Common myeloid progenitor, CD34-positive (primary cell): ENCODE measurements around the gene PNKD.

Experiments used
- CTCF ChIA-PET: fragments of 350-600 bp; sonication (Branson Sonifier 250); formaldehyde crosslinking; loops from one replicate; lab custom pipeline; 2021; ENCODE audit warnings: antibody characterized with exemption; lab: Charles Lee
- POLR2A ChIA-PET: fragments of 350-600 bp; sonication (Branson Sonifier 250); formaldehyde crosslinking; loops from one replicate; lab custom pipeline; 2021; ENCODE audit warnings: antibody characterized with exemption; lab: Charles Lee
- DNase-seq, 3 donors: peaks; one replicate each; pipeline versions ENCODE4 v3.0.0 to v3.0.0-alpha.2; 2013
- H3K27ac ChIP-seq, 2 experiments: 1 replicate in 1 of 2; 2 replicates in 1 of 2; pipeline ENCODE4 v1.7.0; 2013; ENCODE audit warnings: inconsistent platforms in 2 of 2, low read length in 2 of 2, mild to moderate bottlenecking in 2 of 2, low read depth in 1 of 2, moderate library complexity in 1 of 2; ENCODE audit not compliant: severe bottlenecking in 2 of 2, insufficient read depth in 1 of 2, poor library complexity in 1 of 2
- H3K27me3 ChIP-seq, 5 experiments: replicated peaks in 2 of 5; 1 replicate in 3 of 5; 2 replicates in 2 of 5; pipeline versions ENCODE4 v1.6.1 to v1.7.0; 2013; ENCODE audit warnings: low read length in 4 of 5, mild to moderate bottlenecking in 2 of 5, moderate library complexity in 2 of 5, inconsistent platforms in 1 of 5; ENCODE audit not compliant: insufficient read depth in 5 of 5, control insufficient read depth in 4 of 5
- H3K36me3 ChIP-seq, 4 experiments: 1 replicate in 2 of 4; 2 replicates in 2 of 4; pipeline versions ENCODE4 v1.6.1 to v1.7.0; 2013; ENCODE audit warnings: low read length in 3 of 4, control low read depth in 1 of 4, mild to moderate bottlenecking in 1 of 4; ENCODE audit not compliant: control insufficient read depth in 4 of 4, insufficient read depth in 4 of 4
- H3K4me1 ChIP-seq, 4 experiments: 1 replicate in 3 of 4; 2 replicates in 1 of 4; pipeline versions ENCODE4 v1.6.1 to v1.7.1; 2013; ENCODE audit warnings: low read length in 3 of 4, mild to moderate bottlenecking in 3 of 4, control low read depth in 1 of 4, inconsistent platforms in 1 of 4, moderate library complexity in 1 of 4; ENCODE audit not compliant: control insufficient read depth in 4 of 4, insufficient read depth in 4 of 4; ENCODE audit errors: control extremely low read depth in 1 of 4
- H3K4me3 ChIP-seq, 7 experiments: 1 replicate in 4 of 7; 2 replicates in 3 of 7; pipeline versions ENCODE4 v1.5.1 to v1.7.0; 2013; ENCODE audit warnings: mild to moderate bottlenecking in 7 of 7, low read length in 6 of 7, moderate library complexity in 6 of 7, inconsistent platforms in 2 of 7, low read depth in 2 of 7, control low read depth in 1 of 7; ENCODE audit not compliant: insufficient read depth in 4 of 7, control insufficient read depth in 1 of 7; ENCODE audit errors: extremely low read depth in 1 of 7
- H3K9me3 ChIP-seq, 5 experiments: 1 replicate in 4 of 5; 2 replicates in 1 of 5; pipeline versions ENCODE4 v1.6.1 to v1.7.1; 2013; ENCODE audit warnings: low read length in 4 of 5, mild to moderate bottlenecking in 2 of 5, inconsistent platforms in 1 of 5, low read depth in 1 of 5, moderate library complexity in 1 of 5; ENCODE audit not compliant: control insufficient read depth in 4 of 5, insufficient read depth in 2 of 5; ENCODE audit errors: control extremely low read depth in 1 of 5
- WGBS: methylation state at CpG from one replicate; pipeline ENCODE4 v1.1.5; 2013; ENCODE audit not compliant: insufficient coverage; 5-methylcytosine and 5-hydroxymethylcytosine counted together

Gene PNKD

GRCh38 chr2:218274586-218274985 lies 4.3 kb downstream of the PNKD start:
- Histone ChIP-seq H3K36me3 (peaks cover 8 to 64% (median 60%) of the 10 kb centered on the region in 4 experiments), H3K27ac (peak overlapping the region in 1 of 2 experiments; percentile 6), H3K4me3 (no peak overlapping the region), H3K9me3 (no peaks in the 10 kb centered on the region), H3K27me3 (no peaks in the 10 kb centered on the region), H3K4me1 (peaks cover 5 to 28% (median 19%) of the 10 kb centered on the region in 4 experiments)
- 84% methylated on average over 4 of the region's 4 CpGs for WGBS
- no peak for DNase-seq
- ChIA-PET CTCF (interaction anchor here (1.0 to 11.2 kb wide), 12 partner anchors 16 to 193 kb away, joined by 3 to 383 read pairs (median 5); partner anchors contain the start of genes CATIP and TMBIM1), POLR2A (interaction anchor here (2.4 kb wide), 1 partner anchor 11 kb away, joined by 17 read pairs; no protein-coding TSS in a partner anchor)

GRCh38 chr2:218275371-218276072 lies 5.2 kb downstream of the PNKD start:
- Histone ChIP-seq H3K36me3 (peaks cover 11 to 74% (median 69%) of the 10 kb centered on the region in 4 experiments), H3K9me3 (no peaks in the 10 kb centered on the region), H3K27ac (peak overlapping the region in 1 of 2 experiments; percentile 51), H3K4me3 (no peak overlapping the region), H3K4me1 (peaks cover 5 to 24% (median 18%) of the 10 kb centered on the region in 4 experiments), H3K27me3 (no peaks in the 10 kb centered on the region)
- CTCF ChIA-PET = interaction anchor here (1.0 to 11.2 kb wide), 10 partner anchors 15 to 190 kb away, joined by 3 to 383 read pairs (median 5); partner anchors contain the start of genes CATIP and TMBIM1
- POLR2A ChIA-PET = interaction anchor here (0.6 to 2.4 kb wide), 3 partner anchors 10 to 95 kb away, joined by 3 to 17 read pairs (median 4); no protein-coding TSS in a partner anchor
- DNase-seq = no peak
- WGBS = 86% methylated on average over 9 of the region's 9 CpGs

- WGBS = 96% methylated on average over 10 of the region's 12 CpGs
- Histone ChIP-seq H3K4me1 (peaks cover 0 to 8% (median 5%) of the 10 kb centered on the region in 4 experiments), H3K27ac (no peak overlapping the region), H3K36me3 (peaks cover 17 to 85% (median 80%) of the 10 kb centered on the region in 4 experiments), H3K27me3 (no peaks in the 10 kb centered on the region), H3K4me3 (no peak overlapping the region), H3K9me3 (no peaks in the 10 kb centered on the region)
- DNase-seq = no peak
- POLR2A ChIA-PET = interaction anchor here (1.3 kb wide), 1 partner anchor 10 kb away, joined by 3 read pairs; no protein-coding TSS in a partner anchor
- CTCF ChIA-PET = interaction anchor here (0.9 to 11.2 kb wide), 4 partner anchors 13 to 176 kb away, joined by 3 to 383 read pairs (median 76); partner anchors contain the start of genes CATIP and TMBIM1
Measured at GRCh38 chr2:218276986-218277755, 6.9 kb downstream of the PNKD start.

GRCh38 chr2:218277921-218278320 lies 7.6 kb downstream of the PNKD start:
- ChIA-PET CTCF (interaction anchor here (11.2 kb wide), 1 partner anchor 13 kb away, joined by 383 read pairs; the partner anchor contains the start of gene TMBIM1), POLR2A (interaction anchor here (1.3 kb wide), 1 partner anchor 9 kb away, joined by 3 read pairs; no protein-coding TSS in a partner anchor)
- H3K4me1 ChIP-seq = peaks cover 0 to 1% (median under 1%) of the 10 kb centered on the region in 4 experiments
- no peak overlapping the region for H3K27ac ChIP-seq
- 99% methylated on average over 7 of the region's 7 CpGs for WGBS
- no peak overlapping the region for H3K4me3 ChIP-seq
- DNase-seq = no peak
- no peaks in the 10 kb centered on the region for H3K9me3 ChIP-seq
- no peaks in the 10 kb centered on the region for H3K27me3 ChIP-seq
- peaks cover 17 to 92% (median 82%) of the 10 kb centered on the region in 4 experiments for H3K36me3 ChIP-seq

- no peak overlapping the region for H3K4me3 ChIP-seq
- no peaks in the 10 kb centered on the region for H3K9me3 ChIP-seq
- peaks cover 18 to 96% (median 82%) of the 10 kb centered on the region in 4 experiments for H3K36me3 ChIP-seq
- H3K4me1 ChIP-seq = peaks cover 0 to 3% (median 1%) of the 10 kb centered on the region in 4 experiments
- WGBS = 96% methylated on average over 15 of the region's 16 CpGs
- DNase-seq = no peak
- POLR2A ChIA-PET = interaction anchor here (1.3 kb wide), 1 partner anchor 8 kb away, joined by 3 read pairs; no protein-coding TSS in a partner anchor
- H3K27me3 ChIP-seq = no peaks in the 10 kb centered on the region
- H3K27ac ChIP-seq = no peak overlapping the region
- CTCF ChIA-PET = interaction anchor here (1.4 to 11.2 kb wide), 2 partner anchors 12 to 123 kb away, joined by 3 to 383 read pairs; partner anchors contain the start of gene TMBIM1
Measured at GRCh38 chr2:218278531-218279360, 8.4 kb downstream of the PNKD start.

GRCh38 chr2:218280260-218280870 lies 10.0 kb downstream of the PNKD start:
- no peak overlapping the region for H3K4me3 ChIP-seq
- H3K27ac ChIP-seq = no peak overlapping the region
- WGBS = 99% methylated on average over 11 of the region's 14 CpGs
- H3K9me3 ChIP-seq = no peaks in the 10 kb centered on the region
- CTCF ChIA-PET = interaction anchor here (1.1 to 20.2 kb wide), 5 partner anchors 5 to 121 kb away, joined by 3 to 383 read pairs (median 5); partner anchors contain the start of genes AAMP, PNKD and TMBIM1
- peaks cover 18 to 89% (median 66%) of the 10 kb centered on the region in 4 experiments for H3K36me3 ChIP-seq
- POLR2A ChIA-PET = no interaction called here
- H3K4me1 ChIP-seq = peaks cover 0 to 16% (median 10%) of the 10 kb centered on the region in 4 experiments
- no peak for DNase-seq
- H3K27me3 ChIP-seq = no peaks in the 10 kb centered on the region
